Aorta (tissue), 5 donors: ENCODE measurements around the gene ATXN7. TPM values are rescaled to one million over a fixed set of nuclear protein-coding genes. Genes with fewer than 3 reads are reported as not detected.

Source experiments
- ATAC-seq: fragments of 200-7000 bp; cut with Tn5 transposase; one replicate; pipeline ENCODE4 v1.9.1; 2022; ENCODE audit warnings: moderate library complexity; ENCODE audit not compliant: low FRiP score
- DNase-seq, 2 donors: peaks; one replicate each; pipeline ENCODE4 v3.0.0-alpha.2; 2020
- H3K27ac ChIP-seq, 2 donors: one replicate each; pipeline ENCODE4 v1.5.1; 2013; ENCODE audit warnings: low read length in 2 of 2, mild to moderate bottlenecking in 2 of 2, moderate library complexity in 2 of 2, control low read depth in 1 of 2, inconsistent platforms in 1 of 2, low read depth in 1 of 2
- H3K27me3 ChIP-seq, 2 donors: one replicate each; pipeline ENCODE4 v1.6.1; 2013; ENCODE audit warnings: control low read depth in 1 of 2, low read length in 1 of 2, mild to moderate bottlenecking in 1 of 2, moderate library complexity in 1 of 2; ENCODE audit not compliant: insufficient read depth in 2 of 2, control insufficient read depth in 1 of 2
- H3K36me3 ChIP-seq, 2 donors: one replicate each; pipeline ENCODE4 v1.6.1; 2013; ENCODE audit warnings: control low read depth in 1 of 2, low read length in 1 of 2, mild to moderate bottlenecking in 1 of 2; ENCODE audit not compliant: insufficient read depth in 2 of 2, control insufficient read depth in 1 of 2
- H3K4me1 ChIP-seq, 2 donors: one replicate each; pipeline ENCODE4 v1.6.1; 2013; ENCODE audit warnings: low read length in 2 of 2, control low read depth in 1 of 2, mild to moderate bottlenecking in 1 of 2, moderate library complexity in 1 of 2; ENCODE audit not compliant: insufficient read depth in 2 of 2, control insufficient read depth in 1 of 2
- H3K4me3 ChIP-seq, 2 donors: one replicate each; pipeline ENCODE4 v1.5.1; 2013; ENCODE audit warnings: low read length in 2 of 2, control low read depth in 1 of 2, mild to moderate bottlenecking in 1 of 2
- H3K9me3 ChIP-seq: one replicate; pipeline ENCODE4 v1.6.1; 2013; ENCODE audit warnings: mild to moderate bottlenecking, low read length; ENCODE audit not compliant: control insufficient read depth
- WGBS, 2 donors: extraction: QIAGEN DNeasy Blood & Tissue Kit; methylation state at CpG; one replicate each; pipeline ENCODE4 v1.1.7; 2013; 5-methylcytosine and 5-hydroxymethylcytosine counted together
- intact Hi-C, 2 donors: fragments of 100-400 bp; cut with DNase I; formaldehyde crosslinking; loops; one replicate each; pipeline versions ENCODE4 v1.14.2 to v1.15.0; 2022
- long read RNA-seq, 2 donors: library from polyadenylated mRNA; unstranded; transcript quantifications; one replicate each; pipeline ENCODE4 v2.0.0, GENCODE V29; 2020 to 2021
- polyA plus RNA-seq, 2 donors: library from polyadenylated mRNA; stranded (reverse); fragments of 200-250 nt; gene quantifications; one replicate each; pipeline ENCODE4 v1.2.3, GENCODE V29; 2013
- total RNA-seq, 2 donors: library from RNA; stranded (reverse); fragmentation: NEBNext Ultra II Directional; extraction: Animal tissue kit (Norgen Biotek cat#: 25700); gene quantifications; one replicate each; pipeline ENCODE4 v1.2.1, GENCODE V29; 2021
- donor health status: healthy with polysubstance abuse.
- donor health status: Bipolar disorder and iron deficiency.
- donor health status: DM: no; HTN: no; CAD: no.
- donor health status: DM: no; HTN: no; CAD: no.
- donor health status: DM: yes; HTN: yes; CAD: no.

ATXN7 gene
- 10 to 100 TPM; 52.3 to 52.5 TPM for total RNA-seq
- 1 to 10 TPM; 4.1 to 6.0 TPM for polyA plus RNA-seq
- long read RNA-seq, donor 1, partial matches to known transcripts, result 0 of 8 reads
- long read RNA-seq, donor 1, other reads (novel, unspliced or antisense), result 3 of 8 reads
- long read RNA-seq, donor 2, partial matches to known transcripts, result 3 of 11 reads
- long read RNA-seq, donor 2, other reads (novel, unspliced or antisense), result 4 of 11 reads

GRCh38 chr3:63863150-63864007 is at the start of gene ATXN7, which contains the start of gene THOC7:
Gene ATXN7, plus strand, starts transcription at chr3:63863867. Its CDS starts 48,732 bp downstream, at chr3:63912599.
Gene THOC7, minus strand, starts transcription at chr3:63863805. Its CDS starts 15 bp downstream, at chr3:63863790.
- peaks cover 2 to 6% of the 10 kb centered on the region in 2 donors for H3K4me1 ChIP-seq
- H3K9me3 ChIP-seq, result no peaks in the 10 kb centered on the region
- H3K27me3 ChIP-seq, result no peaks in the 10 kb centered on the region
- intact Hi-C loops, result loop anchor here (5.0 to 10.0 kb wide), 2 partner anchors 49 to 131 kb away; partner anchors contain the start of gene SCAANT1 (in 2 of the 2)
- peak within 1 kb of the TSS; percentile 90 to 92 for H3K4me3 ChIP-seq
- 0 to 1% methylated on average over 33 to 98 of the region's 98 CpGs for WGBS, 2 donors
- no peaks in the 10 kb centered on the region for H3K36me3 ChIP-seq
- H3K27ac ChIP-seq, result peak within 1 kb of the TSS in 1 of 2 donors; percentile 68
- DNase-seq, result peak; percentile 78 to 93
- peak; percentile 80 for ATAC-seq

GRCh38 chr3:63814237-63814636 is 49.4 kb upstream of the ATXN7 start:
- intact Hi-C loops, result no loop called here
- ATAC-seq (no peak), DNase-seq (no peak)

GRCh38 chr3:63817225-63817624 is 46.4 kb upstream of the ATXN7 start:
- WGBS, 2 donors, result 91% methylated on average over 5 of the region's 5 CpGs
- no peak overlapping the region for H3K4me3 ChIP-seq
- ATAC-seq (no peak), DNase-seq (no peak)
- H3K27ac ChIP-seq, result no peak overlapping the region
- intact Hi-C loops, result loop anchor here in 1 of 2 donors (2.0 kb wide), 1 partner anchor 466 kb away; no protein-coding TSS in a partner anchor
- H3K36me3 ChIP-seq, result no peaks in the 10 kb centered on the region
- no peaks in the 10 kb centered on the region for H3K9me3 ChIP-seq
- H3K27me3 ChIP-seq, result no peaks in the 10 kb centered on the region
- no peaks in the 10 kb centered on the region for H3K4me1 ChIP-seq

More at GRCh38 chr3:63814237-63814636, 49.4 kb upstream of the ATXN7 start:
- Histone ChIP-seq H3K9me3 (no peaks in the 10 kb centered on the region), H3K4me1 (no peaks in the 10 kb centered on the region), H3K4me3 (no peak overlapping the region), H3K27me3 (no peaks in the 10 kb centered on the region), H3K36me3 (no peaks in the 10 kb centered on the region), H3K27ac (no peak overlapping the region)
- 87 to 96% methylated on average over 3 of the region's 3 CpGs for WGBS, 2 donors

- intact Hi-C loops, result loop anchor here in 1 of 2 donors (2.0 kb wide), 1 partner anchor 466 kb away; no protein-coding TSS in a partner anchor
- DNase-seq, result peak; percentile 53 to 76
- no peak overlapping the region for H3K27ac ChIP-seq
Observed at GRCh38 chr3:63818282-63819150, 45.2 kb upstream of the ATXN7 start.

DNA sequence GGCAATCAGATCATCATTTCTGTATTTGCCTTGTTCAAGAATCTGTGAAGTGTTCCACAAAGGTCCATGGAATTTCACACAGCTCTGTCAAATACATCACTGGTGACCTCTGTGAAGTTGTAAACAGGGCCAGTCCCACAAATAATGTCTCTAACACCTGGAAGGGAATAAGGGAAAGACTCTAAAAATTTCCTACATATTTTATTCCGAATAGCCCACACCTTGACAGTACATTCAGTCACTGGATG is 44.6 kb upstream of the ATXN7 start, which contains the start of gene C3orf49:
Gene C3orf49 (plus strand): TSS at position 149 of the 248 bp plus-strand sequence. CDS start 173 bp downstream, outside the sequence.
- Histone ChIP-seq H3K4me1 (no peaks in the 10 kb centered on the region), H3K9me3 (no peaks in the 10 kb centered on the region), H3K27ac (no peak within 1 kb of the TSS), H3K4me3 (no peak within 1 kb of the TSS), H3K27me3 (no peaks in the 10 kb centered on the region), H3K36me3 (no peaks in the 10 kb centered on the region)
- intact Hi-C loops, result loop anchor here in 1 of 2 donors (2.0 kb wide), 1 partner anchor 466 kb away; no protein-coding TSS in a partner anchor
- ATAC-seq (no peak), DNase-seq (no peak)
- 90 to 94% methylated on average over 1 of the region's 1 CpG for WGBS, 2 donors

More at GRCh38 chr3:63818282-63819150, 45.2 kb upstream of the ATXN7 start:
- Histone ChIP-seq H3K4me1 (no peaks in the 10 kb centered on the region), H3K27me3 (no peaks in the 10 kb centered on the region), H3K9me3 (no peaks in the 10 kb centered on the region), H3K36me3 (no peaks in the 10 kb centered on the region), H3K4me3 (no peak overlapping the region)
- 24% methylated on average over 10 of the region's 10 CpGs for WGBS, 2 donors
- no peak for ATAC-seq

DNA sequence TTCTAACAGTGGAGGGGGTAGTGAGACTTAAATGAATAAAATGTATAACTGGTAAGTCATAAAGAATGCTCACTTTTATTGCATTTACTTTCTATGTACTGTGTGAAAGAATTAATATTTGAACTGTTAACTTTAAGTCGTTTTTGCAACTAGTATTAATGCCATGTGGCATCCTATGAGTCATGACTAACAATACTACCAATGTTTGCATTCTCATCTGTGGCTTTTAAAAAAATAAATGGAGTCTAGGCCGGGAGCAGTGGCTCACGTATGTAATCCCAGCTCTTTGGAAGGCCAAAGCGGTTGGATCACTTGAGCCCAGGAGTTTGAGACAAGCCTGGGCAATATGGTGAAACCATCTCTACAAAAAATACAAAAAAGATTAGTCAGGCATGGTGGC is 39.4 kb upstream of the ATXN7 start:
- Histone ChIP-seq H3K27me3 (no peaks in the 10 kb centered on the region), H3K4me1 (no peaks in the 10 kb centered on the region), H3K9me3 (no peaks in the 10 kb centered on the region), H3K36me3 (peaks cover 0 to 4% of the 10 kb centered on the region in 2 donors), H3K4me3 (no peak overlapping the region), H3K27ac (no peak overlapping the region)
- intact Hi-C loops, result no loop called here
- WGBS, 2 donors, result 71 to 73% methylated on average over 4 of the region's 4 CpGs
- no peak for ATAC-seq
- DNase-seq, result no peak

DNA sequence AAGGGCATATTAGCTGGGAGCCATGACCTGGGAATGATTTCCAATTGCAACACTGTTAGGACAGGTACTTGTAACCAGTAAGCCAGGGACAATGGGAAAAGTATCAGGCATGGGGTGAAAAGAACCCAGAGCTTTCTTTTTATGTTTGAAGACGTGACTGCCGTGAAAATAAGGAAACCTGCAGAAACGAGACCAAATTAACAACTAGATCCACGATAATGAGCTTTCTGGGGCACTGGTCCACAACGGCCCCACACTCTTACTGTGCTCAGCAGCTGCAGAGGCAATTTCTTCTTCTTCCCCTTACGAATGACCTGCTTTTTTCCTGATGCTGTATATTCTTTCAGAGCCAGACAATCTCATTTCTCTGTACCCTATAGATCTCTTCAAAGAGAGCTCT is 33.1 kb upstream of the ATXN7 start:
- DNase-seq (no peak), ATAC-seq (no peak)
- 94 to 95% methylated on average over 6 of the region's 6 CpGs for WGBS, 2 donors
- H3K27me3 ChIP-seq, result no peaks in the 10 kb centered on the region
- no peaks in the 10 kb centered on the region for H3K9me3 ChIP-seq
- peaks cover 0 to 5% of the 10 kb centered on the region in 2 donors for H3K36me3 ChIP-seq
- no peak overlapping the region for H3K27ac ChIP-seq
- intact Hi-C loops, result no loop called here
- H3K4me3 ChIP-seq, result no peak overlapping the region
- H3K4me1 ChIP-seq, result no peaks in the 10 kb centered on the region

GRCh38 chr3:63832395-63832794 is 31.3 kb upstream of the ATXN7 start:
- Histone ChIP-seq H3K9me3 (no peaks in the 10 kb centered on the region), H3K27ac (no peak overlapping the region), H3K27me3 (no peaks in the 10 kb centered on the region), H3K4me3 (no peak overlapping the region), H3K36me3 (peaks cover 0 to 3% of the 10 kb centered on the region in 2 donors), H3K4me1 (no peaks in the 10 kb centered on the region)
- intact Hi-C loops, result no loop called here
- WGBS, 2 donors, result 80 to 81% methylated on average over 6 of the region's 6 CpGs
- DNase-seq, result no peak
- ATAC-seq, result no peak
